DOHH2 (cell line): Measurements from ENCODE around the gene OR2F1.

Experiments used
- H3F3A ChIP-seq: fragments of 200-600 bp; sonication (generic), shearing (Covaris generic); 2 replicates; pipeline ENCODE4 v1.6.0; 2016; ENCODE audit warnings: antibody characterized with exemption, mild to moderate bottlenecking; ENCODE audit not compliant: control insufficient read depth, insufficient read depth
- H3K27ac ChIP-seq: fragments of 200-600 bp; sonication (generic); 2 replicates; pipeline ENCODE4 v1.5.1; 2014; ENCODE audit warnings: low read depth, mild to moderate bottlenecking, low read length, moderate library complexity
- H3K27me3 ChIP-seq: fragments of 200-600 bp; sonication (generic); 2 replicates; pipeline ENCODE4 v1.6.1; 2014; ENCODE audit warnings: mild to moderate bottlenecking, low read length, mixed read lengths; ENCODE audit not compliant: control insufficient read depth
- H3K36me3 ChIP-seq: fragments of 200-600 bp; sonication (generic); 2 replicates; pipeline ENCODE4 v1.6.1; 2014; ENCODE audit warnings: mild to moderate bottlenecking, low read length, moderate library complexity, mixed read lengths; ENCODE audit not compliant: control insufficient read depth
- H3K4me1 ChIP-seq: fragments of 200-600 bp; sonication (generic); 2 replicates; pipeline ENCODE4 v1.6.1; 2014; ENCODE audit warnings: mild to moderate bottlenecking, low read length, mixed read lengths; ENCODE audit not compliant: control insufficient read depth
- H3K4me2 ChIP-seq: fragments of 200-600 bp; sonication (generic); 2 replicates; pipeline ENCODE4 v1.6.0; 2014; ENCODE audit warnings: mild to moderate bottlenecking, low read length, moderate library complexity
- H3K4me3 ChIP-seq: fragments of 200-600 bp; sonication (generic); 2 replicates; pipeline ENCODE4 v1.5.1; 2014; ENCODE audit warnings: mild to moderate bottlenecking, low read length, mixed read lengths
- H3K79me2 ChIP-seq: fragments of 200-600 bp; sonication (generic); 2 replicates; pipeline ENCODE4 v1.6.1; 2014; ENCODE audit warnings: mild to moderate bottlenecking, low read length, mixed read lengths; ENCODE audit not compliant: control insufficient read depth
- H3K9me2 ChIP-seq: fragments of 200-600 bp; sonication (generic); replicated peaks from 2 replicates; pipeline ENCODE4 v1.6.1; 2014; ENCODE audit warnings: mild to moderate bottlenecking, low read length, mixed read lengths; ENCODE audit not compliant: control insufficient read depth
- H3K9me3 ChIP-seq: fragments of 200-600 bp; sonication (generic); 2 replicates; pipeline ENCODE4 v1.6.1; 2014; ENCODE audit warnings: antibody characterized with exemption, low read length, mixed read lengths; ENCODE audit not compliant: control insufficient read depth, insufficient read depth
- H4K20me1 ChIP-seq: fragments of 200-600 bp; sonication (generic); 2 replicates; pipeline ENCODE4 v1.6.0; 2014; ENCODE audit warnings: low read depth, mild to moderate bottlenecking, antibody characterized with exemption, low read length, moderate library complexity; ENCODE audit not compliant: control insufficient read depth, insufficient read depth
- CTCF ChIP-seq: fragments of 200-600 bp; sonication (generic); IDR thresholded peaks from one replicate; pipeline ENCODE4 v1.5.1; 2014; ENCODE audit warnings: antibody characterized with exemption, mild to moderate bottlenecking, low read depth, low read length; ENCODE audit not compliant: poor library complexity, severe bottlenecking
- EZH2phosphoT487 ChIP-seq: fragments of 200-600 bp; sonication (generic); IDR thresholded peaks from 2 replicates; pipeline ENCODE4 v1.6.1; 2017; ENCODE audit warnings: borderline replicate concordance, mild to moderate bottlenecking, antibody characterized with exemption, low read length, moderate library complexity, mixed read lengths

Gene OR2F1

GRCh38 chr7:143974459-143974858 lies 19.8 kb downstream of the OR2F1 start:
- no peak overlapping the region for H3K27ac ChIP-seq
- H3K9me3 ChIP-seq: no peaks in the 10 kb centered on the region
- no peak for TF ChIP-seq CTCF
- TF ChIP-seq EZH2phosphoT487: no peak
- H3K4me1 ChIP-seq: no peaks in the 10 kb centered on the region
- no peaks in the 10 kb centered on the region for H3K36me3 ChIP-seq
- no peaks in the 10 kb centered on the region for H3F3A ChIP-seq
- H3K79me2 ChIP-seq: no peaks in the 10 kb centered on the region
- H3K27me3 ChIP-seq: no peaks in the 10 kb centered on the region
- no peak overlapping the region for H3K4me3 ChIP-seq
- H3K4me2 ChIP-seq: no peak overlapping the region
- H3K9me2 ChIP-seq: no peaks in the 10 kb centered on the region
- no peaks in the 10 kb centered on the region for H4K20me1 ChIP-seq

- H3K9me2 ChIP-seq: no peaks in the 10 kb centered on the region
- H4K20me1 ChIP-seq: no peaks in the 10 kb centered on the region
- no peaks in the 10 kb centered on the region for H3K4me1 ChIP-seq
- no peaks in the 10 kb centered on the region for H3K79me2 ChIP-seq
- no peak overlapping the region for H3K4me3 ChIP-seq
- H3K9me3 ChIP-seq: no peaks in the 10 kb centered on the region
- H3K27ac ChIP-seq: no peak overlapping the region
- H3K27me3 ChIP-seq: no peaks in the 10 kb centered on the region
- TF ChIP-seq EZH2phosphoT487 (no peak), CTCF (no peak)
- no peaks in the 10 kb centered on the region for H3F3A ChIP-seq
- no peaks in the 10 kb centered on the region for H3K36me3 ChIP-seq
- H3K4me2 ChIP-seq: no peak overlapping the region
Observed at GRCh38 chr7:143975617-143976016, 21.0 kb downstream of the OR2F1 start.

- Histone ChIP-seq H3K36me3 (no peaks in the 10 kb centered on the region), H3K9me3 (no peaks in the 10 kb centered on the region), H3K4me1 (no peaks in the 10 kb centered on the region), H3K79me2 (no peaks in the 10 kb centered on the region), H3K9me2 (no peaks in the 10 kb centered on the region), H3K27ac (no peak overlapping the region), H3K27me3 (no peaks in the 10 kb centered on the region), H3K4me3 (no peak overlapping the region), H3K4me2 (no peak overlapping the region), H3F3A (no peaks in the 10 kb centered on the region), H4K20me1 (no peaks in the 10 kb centered on the region)
- TF ChIP-seq CTCF (no peak), EZH2phosphoT487 (no peak)
Observed at GRCh38 chr7:143978585-143978984, 23.9 kb downstream of the OR2F1 start.

GRCh38 chr7:143979359-143979758 lies 24.7 kb downstream of the OR2F1 start:
- Histone ChIP-seq H3K9me2 (no peaks in the 10 kb centered on the region), H4K20me1 (no peaks in the 10 kb centered on the region), H3K27ac (no peak overlapping the region), H3F3A (no peaks in the 10 kb centered on the region), H3K4me3 (no peak overlapping the region), H3K27me3 (no peaks in the 10 kb centered on the region), H3K4me2 (no peak overlapping the region), H3K79me2 (no peaks in the 10 kb centered on the region), H3K4me1 (no peaks in the 10 kb centered on the region), H3K9me3 (no peaks in the 10 kb centered on the region), H3K36me3 (no peaks in the 10 kb centered on the region)
- no peak for TF ChIP-seq EZH2phosphoT487
